ENCODE data around the gene IQCF2.

- TF ChIP-seq BMI1 (IDR thresholded peaks at IDR 0.05; ENCODE audit: low read length) = no peak
- TF ChIP-seq USF2 (CRISPR knock-in tag; IDR thresholded peaks at IDR 0.05) = no peak
- TF ChIP-seq POLR2A (conservative IDR thresholded peaks at IDR 0.05) = no peak
- TF ChIP-seq CEBPG (CRISPR knock-in tag; IDR thresholded peaks at IDR 0.05) = no peak
- no peak for TF ChIP-seq CEBPG (tag; conservative IDR thresholded peaks at IDR 0.05 in 1 of 2, IDR thresholded peaks at IDR 0.05 in 1 of 2)
- no peak for TF ChIP-seq ZNF354B (CRISPR knock-in tag; IDR thresholded peaks at IDR 0.05)
- TF ChIP-seq MXI1 (IDR thresholded peaks at IDR 0.05; ENCODE audit: low read depth, low read length) = no peak
- TF ChIP-seq RCOR1 (IDR thresholded peaks at IDR 0.05; ENCODE audit: borderline replicate concordance in 1 of 2, low read depth in 2 of 2, low read length in 2 of 2) = no peak
- TF ChIP-seq, protein P1, sequence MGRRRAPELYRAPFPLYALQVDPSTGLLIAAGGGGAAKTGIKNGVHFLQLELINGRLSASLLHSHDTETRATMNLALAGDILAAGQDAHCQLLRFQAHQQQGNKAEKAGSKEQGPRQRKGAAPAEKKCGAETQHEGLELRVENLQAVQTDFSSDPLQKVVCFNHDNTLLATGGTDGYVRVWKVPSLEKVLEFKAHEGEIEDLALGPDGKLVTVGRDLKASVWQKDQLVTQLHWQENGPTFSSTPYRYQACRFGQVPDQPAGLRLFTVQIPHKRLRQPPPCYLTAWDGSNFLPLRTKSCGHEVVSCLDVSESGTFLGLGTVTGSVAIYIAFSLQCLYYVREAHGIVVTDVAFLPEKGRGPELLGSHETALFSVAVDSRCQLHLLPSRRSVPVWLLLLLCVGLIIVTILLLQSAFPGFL (CRISPR knock-in tag; IDR thresholded peaks at IDR 0.05) = no peak
- TF ChIP-seq CHD2 (IDR thresholded peaks at IDR 0.05; ENCODE audit: low read depth, low read length) = no peak
- no peak for TF ChIP-seq GTF2A2 (tag; IDR thresholded peaks at IDR 0.05)
- TF ChIP-seq FOXA1 (IDR thresholded peaks at IDR 0.05; ENCODE audit: borderline replicate concordance) = no peak
- TF ChIP-seq ZNF583 (CRISPR knock-in tag; IDR thresholded peaks at IDR 0.05) = no peak
Observed at GRCh38 chr3:51894939-51895338, 33.5 kb downstream of the IQCF2 start.

Data from K562 (cell line).